NB4 (cell line): ENCODE results near the gene LCA5.

Source experiments
- DNase-seq: peaks from one replicate; pipeline ENCODE4 v3.0.0; 2010; ENCODE audit warnings: low read depth
- H3K4me3 ChIP-seq: one replicate; pipeline ENCODE4 v1.5.1; 2011; ENCODE audit warnings: mild to moderate bottlenecking, low read depth, low read length, moderate library complexity
- CTCF ChIP-seq: IDR thresholded peaks from one replicate; pipeline ENCODE4 v1.5.1; 2012; ENCODE audit warnings: low read depth, low read length
- MYC ChIP-seq: IDR thresholded peaks from 2 replicates; pipeline ENCODE4 v1.6.1; 2011; ENCODE audit warnings: low read depth, low read length
- POLR2A ChIP-seq: IDR thresholded peaks from 2 replicates; pipeline ENCODE4 v1.6.1; 2011; ENCODE audit warnings: mild to moderate bottlenecking; ENCODE audit not compliant: insufficient read length; ENCODE audit errors: extremely low read depth
- TF ChIP-seq, protein P1 (sequence below): IDR thresholded peaks from 2 replicates; pipeline ENCODE4 v1.6.1; 2011; ENCODE audit warnings: low read depth, low read length

The LCA5 gene

DNA sequence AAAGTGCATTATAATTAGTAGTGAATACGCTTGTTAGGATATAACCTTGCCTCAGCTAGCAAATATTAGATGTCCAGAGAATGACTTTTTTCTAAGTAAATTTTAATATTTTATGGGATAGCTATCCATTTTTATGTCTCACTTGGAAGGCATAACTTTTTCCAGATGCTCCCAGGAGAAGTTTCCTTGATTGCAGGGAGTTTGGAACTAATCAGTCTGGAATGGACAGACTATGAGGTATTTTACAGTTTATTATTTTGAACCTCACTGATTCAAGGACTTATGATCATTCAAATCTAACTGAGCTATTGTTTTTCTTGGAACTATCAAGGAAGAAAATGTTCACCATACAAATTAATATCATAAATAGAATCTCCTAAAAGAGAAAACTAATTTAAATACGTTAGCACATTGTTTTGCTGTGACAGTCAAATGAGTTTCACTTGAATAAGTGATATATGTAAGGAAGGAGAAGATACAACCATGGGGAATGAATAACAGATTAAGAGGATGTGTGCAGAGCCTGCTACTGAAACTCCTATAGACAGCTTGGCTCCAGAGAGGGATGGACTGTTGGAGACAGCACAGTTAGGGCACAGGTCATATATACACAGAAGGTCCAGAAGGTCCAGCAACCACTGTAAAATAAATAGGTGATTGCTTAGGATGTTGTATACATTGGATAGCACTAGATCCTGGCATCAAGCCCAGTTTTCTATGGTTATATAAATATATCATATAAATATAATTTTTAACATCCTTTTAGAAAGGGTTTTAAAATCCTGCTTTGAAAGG lies 20.6 kb upstream of the LCA5 start:
- H3K4me3 ChIP-seq: no peak overlapping the region
- no peak for DNase-seq
- TF ChIP-seq CTCF: no peak
- TF ChIP-seq MYC: no peak
- TF ChIP-seq, protein P1, sequence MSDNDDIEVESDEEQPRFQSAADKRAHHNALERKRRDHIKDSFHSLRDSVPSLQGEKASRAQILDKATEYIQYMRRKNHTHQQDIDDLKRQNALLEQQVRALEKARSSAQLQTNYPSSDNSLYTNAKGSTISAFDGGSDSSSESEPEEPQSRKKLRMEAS: no peak
- no peak for TF ChIP-seq POLR2A

DNA sequence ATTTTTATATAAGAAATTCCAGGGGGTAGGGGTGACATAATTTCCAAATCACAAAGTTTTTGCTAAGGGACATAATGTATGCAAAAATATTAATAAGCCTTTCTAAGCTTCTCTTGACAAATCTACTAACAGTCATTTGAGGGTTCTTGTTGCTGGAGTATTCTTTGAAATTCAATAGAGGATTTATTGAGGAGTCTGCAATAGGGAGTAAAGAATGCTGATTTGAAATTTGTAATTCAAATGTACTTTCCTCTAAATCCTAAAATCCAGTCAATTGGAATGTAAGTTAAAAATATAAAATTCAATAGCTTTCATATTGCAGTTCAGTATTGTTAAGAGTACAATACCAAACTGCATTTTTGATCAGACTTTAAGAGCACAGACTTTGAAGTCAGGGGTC lies 17.1 kb upstream of the LCA5 start:
- TF ChIP-seq, protein P1: no peak
- no peak for TF ChIP-seq MYC
- TF ChIP-seq CTCF: no peak
- TF ChIP-seq POLR2A: no peak
- DNase-seq: no peak
- H3K4me3 ChIP-seq: no peak overlapping the region

DNA sequence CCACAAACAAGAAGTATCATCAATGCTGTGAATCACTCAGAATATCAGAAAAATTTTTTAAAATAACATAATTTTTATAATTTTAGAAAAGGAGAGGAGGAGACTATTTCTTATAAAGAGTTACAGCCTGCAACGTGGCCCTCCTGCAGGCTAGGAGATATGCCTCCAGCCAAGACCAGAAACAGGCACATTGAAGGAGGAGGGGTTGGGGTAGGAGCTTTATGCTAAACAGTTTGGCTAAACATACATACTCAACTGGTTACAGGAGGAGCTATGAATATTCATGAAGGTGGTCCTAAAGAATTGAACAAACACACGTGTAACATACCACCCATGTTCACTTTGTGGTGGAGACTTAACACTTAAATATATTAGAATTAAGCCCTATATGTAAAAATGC lies 14.2 kb upstream of the LCA5 start:
- no peak for DNase-seq
- TF ChIP-seq, protein P1: no peak
- no peak for TF ChIP-seq CTCF
- TF ChIP-seq POLR2A: no peak
- TF ChIP-seq MYC: no peak
- no peak overlapping the region for H3K4me3 ChIP-seq

- no peak for DNase-seq
These were observed 11.1 kb upstream of the LCA5 start for GRCh38 chr6:79548304-79548703.

DNA sequence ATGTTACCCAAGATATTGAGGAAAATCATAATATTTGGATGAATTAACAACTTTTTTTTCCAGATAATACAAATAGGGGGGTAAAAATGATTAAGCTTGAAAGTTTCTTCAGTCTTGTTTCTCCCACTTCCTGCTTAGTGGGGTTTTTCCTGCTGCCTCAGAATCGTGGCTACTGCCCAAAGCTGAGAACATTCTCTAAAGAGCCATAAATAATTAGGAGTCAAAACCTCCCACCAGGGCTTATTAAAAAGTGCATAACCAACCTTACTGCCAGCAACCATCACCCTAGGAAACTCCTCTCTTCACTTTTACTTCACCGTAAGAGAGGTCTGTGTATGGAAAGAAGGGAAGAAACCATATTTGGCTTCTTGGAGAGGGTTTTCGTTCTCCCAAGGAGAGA lies 9.0 kb upstream of the LCA5 start:
- DNase-seq: no peak
- H3K4me3 ChIP-seq: no peak overlapping the region
- TF ChIP-seq POLR2A (no peak), MYC (no peak), CTCF (no peak)
- TF ChIP-seq, protein P1: no peak

More at GRCh38 chr6:79548304-79548703, 11.1 kb upstream of the LCA5 start:
- TF ChIP-seq POLR2A: no peak
- TF ChIP-seq, protein P1: no peak
- no peak for TF ChIP-seq MYC
- no peak for TF ChIP-seq CTCF
- H3K4me3 ChIP-seq: no peak overlapping the region
